Measurements from ENCODE around the gene PAQR3. TPM values are rescaled to one million over a fixed set of nuclear protein-coding genes. Genes with fewer than 3 reads are reported as not detected.

Gene PAQR3
- total RNA-seq, 1 donor from 2014 or later = 29.0 TPM

- Mint-ChIP-seq H3K9me3 (ENCODE audit: unreplicated experiment) (no peaks in the 10 kb centered on the region), H3K4me3 (ENCODE audit: unreplicated experiment) (no peak overlapping the region), H3K36me3 (ENCODE audit: low read depth, unreplicated experiment) (no peaks in the 10 kb centered on the region), H3K27ac (ENCODE audit: unreplicated experiment) (no peak overlapping the region), H3K27me3 (ENCODE audit: low read depth, unreplicated experiment) (no peaks in the 10 kb centered on the region), H3K4me1 (ENCODE audit: low read depth, unreplicated experiment) (peaks cover 6% of the 10 kb centered on the region)
- Histone ChIP-seq H3K27ac (ENCODE audit: low read depth, low read length) (no peak overlapping the region), H3K9ac (ENCODE audit: low read length) (no peak overlapping the region), H2AFZ (ENCODE audit: low read depth, low read length) (no peak overlapping the region), H3K4me2 (ENCODE audit: low read length) (no peak overlapping the region), H3K27me3 (ENCODE audit: insufficient read depth, low read length) (no peaks in the 10 kb centered on the region), H3K9me3 (ENCODE audit: insufficient read depth, low read depth, low read length) (no peaks in the 10 kb centered on the region), H3K4me1 (ENCODE audit: insufficient read depth, low read length) (no peaks in the 10 kb centered on the region), H3K4me3 (ENCODE audit: insufficient read depth, low read depth, low read length) (no peak overlapping the region), H4K20me1 (ENCODE audit: insufficient read depth, low read length) (no peaks in the 10 kb centered on the region), H3K36me3 (ENCODE audit: insufficient read depth, low read length) (peaks cover 4% of the 10 kb centered on the region), H3K79me2 (ENCODE audit: insufficient read depth, low read length) (no peaks in the 10 kb centered on the region)
- FAIRE-seq = no peak
- TF ChIP-seq EZH2 (IDR thresholded peaks at IDR 0.05; ENCODE audit: insufficient read depth, low read length) = no peak
- TF ChIP-seq CTCF (IDR thresholded peaks at IDR 0.05; ENCODE audit: insufficient read depth, low read depth, low read length) = no peak
- no peak for DNase-seq (ENCODE audit: low read depth)
These were observed 9.1 kb downstream of the PAQR3 start for GRCh38 chr4:78930016-78930629.

GRCh38 chr4:78928835-78929234 is 10.4 kb downstream of the PAQR3 start:
- Histone ChIP-seq H3K4me1 (ENCODE audit: insufficient read depth, low read length) (no peaks in the 10 kb centered on the region), H3K9ac (ENCODE audit: low read length) (no peak overlapping the region), H3K36me3 (ENCODE audit: insufficient read depth, low read length) (peaks cover 2% of the 10 kb centered on the region), H3K27ac (ENCODE audit: low read depth, low read length) (no peak overlapping the region), H3K9me3 (ENCODE audit: insufficient read depth, low read depth, low read length) (no peaks in the 10 kb centered on the region), H3K79me2 (ENCODE audit: insufficient read depth, low read length) (no peaks in the 10 kb centered on the region), H3K4me3 (ENCODE audit: insufficient read depth, low read depth, low read length) (no peak overlapping the region), H3K4me2 (ENCODE audit: low read length) (no peak overlapping the region), H4K20me1 (ENCODE audit: insufficient read depth, low read length) (no peaks in the 10 kb centered on the region), H3K27me3 (ENCODE audit: insufficient read depth, low read length) (no peaks in the 10 kb centered on the region), H2AFZ (ENCODE audit: low read depth, low read length) (no peak overlapping the region)
- Mint-ChIP-seq H3K4me3 (ENCODE audit: unreplicated experiment) (no peak overlapping the region), H3K9me3 (ENCODE audit: unreplicated experiment) (no peaks in the 10 kb centered on the region), H3K36me3 (ENCODE audit: low read depth, unreplicated experiment) (no peaks in the 10 kb centered on the region), H3K27me3 (ENCODE audit: low read depth, unreplicated experiment) (no peaks in the 10 kb centered on the region), H3K27ac (ENCODE audit: unreplicated experiment) (no peak overlapping the region), H3K4me1 (ENCODE audit: low read depth, unreplicated experiment) (peaks cover 6% of the 10 kb centered on the region)
- TF ChIP-seq EZH2 (IDR thresholded peaks at IDR 0.05; ENCODE audit: insufficient read depth, low read length) (no peak), CTCF (IDR thresholded peaks at IDR 0.05; ENCODE audit: insufficient read depth, low read depth, low read length) (no peak)
- no peak for FAIRE-seq
- no peak for DNase-seq (ENCODE audit: low read depth)

GRCh38 chr4:78926826-78927225 is 12.4 kb downstream of the PAQR3 start:
- H3K4me3 Mint-ChIP-seq (ENCODE audit: unreplicated experiment) = no peak overlapping the region
- H3K27ac Mint-ChIP-seq (ENCODE audit: unreplicated experiment) = no peak overlapping the region
- peaks cover 12% of the 10 kb centered on the region for H3K4me1 Mint-ChIP-seq (ENCODE audit: low read depth, unreplicated experiment)

More at GRCh38 chr4:78926826-78927225, 12.4 kb downstream of the PAQR3 start:
- FAIRE-seq (no peak), DNase-seq (ENCODE audit: low read depth) (no peak)
- Histone ChIP-seq H3K4me2 (ENCODE audit: low read length) (no peak overlapping the region), H3K9me3 (ENCODE audit: insufficient read depth, low read depth, low read length) (no peaks in the 10 kb centered on the region), H4K20me1 (ENCODE audit: insufficient read depth, low read length) (no peaks in the 10 kb centered on the region), H3K4me3 (ENCODE audit: insufficient read depth, low read depth, low read length) (no peak overlapping the region), H3K9ac (ENCODE audit: low read length) (no peak overlapping the region), H3K27me3 (ENCODE audit: insufficient read depth, low read length) (no peaks in the 10 kb centered on the region), H3K79me2 (ENCODE audit: insufficient read depth, low read length) (no peaks in the 10 kb centered on the region), H3K27ac (ENCODE audit: low read depth, low read length) (no peak overlapping the region), H2AFZ (ENCODE audit: low read depth, low read length) (no peak overlapping the region), H3K4me1 (ENCODE audit: insufficient read depth, low read length) (peaks cover 3% of the 10 kb centered on the region), H3K36me3 (ENCODE audit: insufficient read depth, low read length) (peaks cover 5% of the 10 kb centered on the region)
- H3K9me3 Mint-ChIP-seq (ENCODE audit: unreplicated experiment) = no peaks in the 10 kb centered on the region
- H3K27me3 Mint-ChIP-seq (ENCODE audit: low read depth, unreplicated experiment) = no peaks in the 10 kb centered on the region
- no peaks in the 10 kb centered on the region for H3K36me3 Mint-ChIP-seq (ENCODE audit: low read depth, unreplicated experiment)
- TF ChIP-seq CTCF (IDR thresholded peaks at IDR 0.05; ENCODE audit: insufficient read depth, low read depth, low read length) = no peak
- no peak for TF ChIP-seq EZH2 (IDR thresholded peaks at IDR 0.05; ENCODE audit: insufficient read depth, low read length)
